Measurements from ENCODE around the gene TENM3.
"Not testable (repeated sequence)": the region's sequence is repeated elsewhere in the genome, so short reads cannot be mapped to it uniquely, and the experiment has no call there.

TENM3 gene

DNA sequence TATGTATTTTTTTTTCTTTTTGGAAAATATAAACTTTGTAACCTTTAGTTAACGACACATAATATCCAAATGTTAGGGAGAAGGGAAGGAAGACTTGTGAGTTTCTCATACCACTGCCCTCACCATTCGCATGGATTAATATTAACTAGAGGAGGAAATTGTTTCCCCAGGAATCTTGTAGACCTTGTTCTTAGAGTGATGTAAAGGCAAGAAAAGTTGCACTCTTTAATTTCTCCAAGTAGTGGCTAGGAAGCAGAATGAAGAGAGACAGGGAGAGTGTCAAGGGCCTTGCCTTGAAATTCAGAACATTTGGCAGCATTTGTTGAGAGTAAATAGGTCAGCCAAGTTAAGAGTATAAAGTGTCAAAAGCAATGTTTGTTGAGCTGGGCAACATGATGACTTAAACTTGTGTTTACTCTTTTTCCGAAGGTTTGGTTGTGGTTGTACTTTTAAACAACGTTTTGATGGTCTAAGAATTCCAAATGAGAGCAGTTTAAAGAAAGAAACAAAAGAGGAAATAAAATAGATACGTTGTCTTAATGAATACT lies 105.7 kb downstream of the TENM3 start:
- no peaks in the 10 kb centered on the region for H3K9me3 Mint-ChIP-seq
- no peaks in the 10 kb centered on the region for H3K4me1 Mint-ChIP-seq
- H3K4me3 Mint-ChIP-seq: no peak overlapping the region
- no peak overlapping the region for H3K27ac Mint-ChIP-seq
- ATAC-seq (no peak), DNase-seq (no peak)
- peaks cover 14% of the 10 kb centered on the region for H3K27me3 Mint-ChIP-seq

DNA sequence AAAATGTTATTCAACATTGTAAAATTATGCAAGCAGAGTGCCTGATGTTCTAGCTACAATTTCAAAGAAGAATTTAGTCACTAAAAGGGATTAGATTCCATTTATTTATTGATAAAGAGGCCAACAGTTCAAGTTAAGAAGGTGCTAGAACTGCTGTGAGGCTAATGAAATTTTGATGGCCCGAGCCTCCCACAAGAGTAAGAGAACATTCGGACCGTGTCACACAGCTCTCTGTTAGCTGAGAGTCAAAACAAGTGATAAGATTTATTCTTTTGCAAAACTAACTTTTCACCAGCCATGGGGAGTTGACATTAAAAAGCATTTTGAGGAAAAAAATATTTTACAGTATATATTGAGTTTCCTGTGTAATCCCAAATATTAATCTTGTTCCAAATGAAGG lies 106.8 kb downstream of the TENM3 start:
- DNase-seq (no peak), ATAC-seq (no peak)
- Mint-ChIP-seq H3K27me3 (peaks cover 2% of the 10 kb centered on the region), H3K4me1 (no peaks in the 10 kb centered on the region), H3K9me3 (peaks cover 0 to 4% of the 10 kb centered on the region in 2 donors), H3K27ac (no peak overlapping the region), H3K4me3 (no peak overlapping the region)

- Mint-ChIP-seq H3K27ac (no peak overlapping the region), H3K27me3 (no peaks in the 10 kb centered on the region), H3K4me1 (no peaks in the 10 kb centered on the region), H3K4me3 (no peak overlapping the region), H3K9me3 (peaks cover 7 to 9% of the 10 kb centered on the region in 2 donors)
- DNase-seq: no peak
- ATAC-seq: no peak
Measured at GRCh38 chr4:182351485-182351884, 108.3 kb downstream of the TENM3 start.

DNA sequence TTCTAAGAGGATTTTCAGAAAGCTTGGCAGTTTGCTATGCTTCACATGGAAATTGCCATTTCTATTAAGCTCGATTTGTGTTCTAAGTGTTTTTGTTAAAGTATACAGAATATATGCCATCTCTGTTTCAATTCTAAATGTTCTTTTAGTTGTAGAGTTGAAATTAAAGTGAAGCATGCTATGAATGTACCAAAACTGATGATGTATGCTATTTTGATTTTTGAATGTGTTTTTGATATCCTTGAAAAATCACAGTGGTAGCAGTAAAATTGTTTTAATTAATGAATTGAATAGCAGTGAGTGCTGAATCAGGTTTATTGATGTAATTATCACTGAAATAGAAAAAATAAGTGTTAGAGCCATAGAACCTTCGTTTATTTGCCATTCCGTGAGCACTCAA lies 110.9 kb downstream of the TENM3 start:
- ATAC-seq (no peak), DNase-seq (no peak)
- H3K4me1 Mint-ChIP-seq: no peaks in the 10 kb centered on the region
- no peaks in the 10 kb centered on the region for H3K27me3 Mint-ChIP-seq
- no peak overlapping the region for H3K4me3 Mint-ChIP-seq
- peaks cover 8 to 10% of the 10 kb centered on the region in 2 donors for H3K9me3 Mint-ChIP-seq
- no peak overlapping the region for H3K27ac Mint-ChIP-seq

DNA sequence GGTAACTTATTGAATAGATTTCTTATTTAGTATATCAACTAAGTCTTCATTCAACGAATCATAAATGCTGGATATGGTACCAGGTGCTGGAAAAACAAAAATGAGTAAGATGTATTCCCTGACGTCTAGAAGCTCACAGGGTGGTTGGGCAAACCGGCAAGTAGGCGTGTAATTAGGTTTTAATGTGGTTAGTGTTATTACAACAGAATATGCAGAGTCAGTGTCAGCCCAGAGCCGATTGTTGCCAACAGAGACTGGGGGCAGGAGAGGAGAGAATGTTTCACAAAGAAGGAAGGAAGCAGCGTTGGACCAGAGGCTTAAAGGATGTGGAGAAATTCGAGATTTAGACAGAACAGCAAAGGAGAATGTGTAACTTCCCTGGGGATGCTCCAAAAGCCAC lies 111.7 kb downstream of the TENM3 start:
- Mint-ChIP-seq H3K9me3 (peaks cover 10 to 13% of the 10 kb centered on the region in 2 donors), H3K27me3 (no peaks in the 10 kb centered on the region), H3K4me1 (no peaks in the 10 kb centered on the region), H3K27ac (no peak overlapping the region), H3K4me3 (no peak overlapping the region)
- DNase-seq (no peak), ATAC-seq (no peak)

- Mint-ChIP-seq H3K9me3 (no peaks in the 10 kb centered on the region), H3K4me1 (no peaks in the 10 kb centered on the region), H3K27me3 (peaks cover 6% of the 10 kb centered on the region), H3K27ac (no peak overlapping the region), H3K4me3 (no peak overlapping the region)
- ATAC-seq (no peak), DNase-seq (no peak)
Measured at GRCh38 chr4:182367153-182367552, 124.0 kb downstream of the TENM3 start.

GRCh38 chr4:182369211-182369610 lies 126.0 kb downstream of the TENM3 start:
- H3K27me3 Mint-ChIP-seq: peaks cover 6% of the 10 kb centered on the region
- DNase-seq (no peak), ATAC-seq (no peak)
- H3K27ac Mint-ChIP-seq: no peak overlapping the region
- H3K4me1 Mint-ChIP-seq: no peaks in the 10 kb centered on the region
- no peak overlapping the region for H3K4me3 Mint-ChIP-seq
- no peaks in the 10 kb centered on the region for H3K9me3 Mint-ChIP-seq

GRCh38 chr4:182370491-182370890 lies 127.3 kb downstream of the TENM3 start:
- DNase-seq: no peak
- no peak overlapping the region for H3K27ac Mint-ChIP-seq
- no peak for ATAC-seq
- H3K4me3 Mint-ChIP-seq: no peak overlapping the region
- H3K4me1 Mint-ChIP-seq: no peaks in the 10 kb centered on the region
- H3K27me3 Mint-ChIP-seq: peaks cover 6% of the 10 kb centered on the region
- no peaks in the 10 kb centered on the region for H3K9me3 Mint-ChIP-seq

DNA sequence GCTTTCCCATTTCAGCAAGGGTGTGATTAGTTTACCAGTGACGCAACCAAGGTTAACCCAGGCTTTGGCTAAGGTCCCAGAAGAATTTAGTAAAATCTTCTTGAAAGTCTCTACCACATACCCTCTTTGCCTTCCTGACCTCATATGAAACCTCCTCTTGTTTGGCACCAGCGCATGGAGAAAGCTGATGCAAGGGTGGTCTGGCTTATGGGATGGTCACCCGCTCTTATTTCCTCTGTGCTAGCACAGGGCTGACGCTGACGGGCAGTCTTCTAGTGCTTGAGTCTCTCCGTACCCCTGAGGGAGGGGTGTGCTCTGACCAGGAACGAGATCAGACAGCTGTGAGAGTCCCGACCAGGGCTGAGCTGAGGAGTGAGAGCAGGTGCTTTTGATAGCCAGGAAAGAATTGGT lies 137.6 kb downstream of the TENM3 start:
- ATAC-seq: no peak
- Mint-ChIP-seq H3K4me1 (no peaks in the 10 kb centered on the region), H3K27ac (no peak overlapping the region), H3K27me3 (peaks cover 12% of the 10 kb centered on the region), H3K9me3 (no peaks in the 10 kb centered on the region), H3K4me3 (no peak overlapping the region)
- no peak for DNase-seq

DNA sequence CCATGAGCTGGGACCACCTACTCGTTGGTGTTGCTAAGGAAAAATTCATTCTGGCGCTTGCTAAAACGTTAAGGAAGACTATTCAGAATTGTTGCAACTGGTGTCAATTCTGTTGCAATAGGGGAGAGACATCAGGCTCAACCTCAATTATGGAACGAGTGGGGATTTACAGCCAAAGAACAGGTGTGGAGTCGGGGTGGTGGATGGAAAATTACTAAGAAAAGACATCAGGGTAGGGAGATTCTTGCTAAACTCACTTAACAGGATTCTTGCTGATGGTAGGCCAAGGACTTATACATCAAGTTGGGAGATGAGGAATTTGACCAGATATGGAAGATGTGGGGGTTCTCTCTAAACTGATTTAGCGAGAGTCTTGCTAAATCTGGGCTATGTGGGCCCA lies 139.7 kb downstream of the TENM3 start:
- Mint-ChIP-seq H3K9me3 (no peaks in the 10 kb centered on the region), H3K4me1 (no peaks in the 10 kb centered on the region), H3K27me3 (peaks cover 6% of the 10 kb centered on the region), H3K27ac (no peak overlapping the region), H3K4me3 (no peak overlapping the region)
- ATAC-seq (no peak), DNase-seq (no peak)

DNA sequence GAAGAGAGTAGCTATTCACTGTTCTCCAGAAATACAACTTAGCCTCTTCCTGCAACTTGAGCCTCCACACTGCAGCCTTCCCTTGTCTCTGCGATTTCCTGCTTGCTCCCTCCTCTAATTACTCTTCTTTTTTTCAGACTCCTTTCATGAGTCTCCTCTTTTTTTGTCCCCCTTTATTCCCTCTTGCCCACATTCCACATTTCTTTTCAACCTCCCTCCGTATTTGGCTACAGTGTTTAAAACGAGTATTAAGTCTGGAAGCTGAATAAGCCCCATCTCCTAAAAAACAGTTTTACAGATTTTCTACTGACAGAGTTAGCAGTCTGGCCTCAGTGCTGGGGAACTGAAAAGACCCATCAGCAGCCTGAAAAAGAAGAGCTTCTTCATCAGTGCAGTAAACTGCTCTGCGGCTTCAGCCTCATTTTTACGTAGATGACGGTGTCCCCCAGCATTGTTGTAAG lies 141.5 kb downstream of the TENM3 start:
- Mint-ChIP-seq H3K4me3 (no peak overlapping the region), H3K27me3 (no peaks in the 10 kb centered on the region), H3K9me3 (no peaks in the 10 kb centered on the region), H3K4me1 (no peaks in the 10 kb centered on the region), H3K27ac (no peak overlapping the region)
- no peak for DNase-seq
- ATAC-seq: no peak

DNA sequence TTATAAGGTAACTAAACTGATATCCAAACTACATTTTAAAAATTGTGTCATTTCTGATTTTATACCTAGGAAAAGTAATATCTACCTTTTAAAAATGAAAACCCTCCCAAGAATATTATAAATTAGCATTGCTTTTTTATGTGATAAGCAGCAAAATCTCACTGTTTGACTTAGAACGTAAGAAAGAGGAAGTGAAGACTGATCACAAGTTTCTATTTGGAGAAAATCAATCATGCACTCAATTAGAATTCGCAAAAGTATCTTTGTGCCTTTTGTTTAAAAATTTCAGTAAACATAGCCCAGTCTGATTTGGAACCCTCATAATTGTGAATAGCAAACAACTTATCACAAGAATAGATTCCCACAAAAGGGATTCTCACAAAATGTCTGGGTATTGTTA lies 142.7 kb downstream of the TENM3 start:
- no peak overlapping the region for H3K27ac Mint-ChIP-seq
- no peaks in the 10 kb centered on the region for H3K4me1 Mint-ChIP-seq
- no peaks in the 10 kb centered on the region for H3K27me3 Mint-ChIP-seq
- DNase-seq: no peak
- no peak for ATAC-seq
- H3K9me3 Mint-ChIP-seq: no peaks in the 10 kb centered on the region
- no peak overlapping the region for H3K4me3 Mint-ChIP-seq

- not testable (repeated sequence) for ATAC-seq, H3K27ac Mint-ChIP-seq, H3K9me3 Mint-ChIP-seq, H3K27me3 Mint-ChIP-seq, H3K4me3 Mint-ChIP-seq, DNase-seq, H3K4me1 Mint-ChIP-seq
Measured at GRCh38 chr4:182386576-182386975, 143.4 kb downstream of the TENM3 start.

GRCh38 chr4:182391111-182391684 lies 148.0 kb downstream of the TENM3 start:
- no peak for DNase-seq
- no peak overlapping the region for H3K27ac Mint-ChIP-seq
- no peak for ATAC-seq
- H3K4me1 Mint-ChIP-seq: no peaks in the 10 kb centered on the region
- no peak overlapping the region for H3K4me3 Mint-ChIP-seq
- H3K27me3 Mint-ChIP-seq: peaks cover 11% of the 10 kb centered on the region
- H3K9me3 Mint-ChIP-seq: no peaks in the 10 kb centered on the region

- no peak overlapping the region for H3K27ac Mint-ChIP-seq
- H3K4me3 Mint-ChIP-seq: no peak overlapping the region
- H3K4me1 Mint-ChIP-seq: no peaks in the 10 kb centered on the region
- H3K9me3 Mint-ChIP-seq: no peaks in the 10 kb centered on the region
- peaks cover 11% of the 10 kb centered on the region for H3K27me3 Mint-ChIP-seq
- no peak for DNase-seq
- ATAC-seq: no peak
Measured at GRCh38 chr4:182394181-182394580, 151.0 kb downstream of the TENM3 start.

GRCh38 chr4:182400081-182400480 lies 156.9 kb downstream of the TENM3 start:
- ATAC-seq (no peak), DNase-seq (no peak)
- Mint-ChIP-seq H3K4me1 (no peaks in the 10 kb centered on the region), H3K27ac (no peak overlapping the region), H3K9me3 (no peaks in the 10 kb centered on the region), H3K27me3 (no peaks in the 10 kb centered on the region), H3K4me3 (no peak overlapping the region)

DNA sequence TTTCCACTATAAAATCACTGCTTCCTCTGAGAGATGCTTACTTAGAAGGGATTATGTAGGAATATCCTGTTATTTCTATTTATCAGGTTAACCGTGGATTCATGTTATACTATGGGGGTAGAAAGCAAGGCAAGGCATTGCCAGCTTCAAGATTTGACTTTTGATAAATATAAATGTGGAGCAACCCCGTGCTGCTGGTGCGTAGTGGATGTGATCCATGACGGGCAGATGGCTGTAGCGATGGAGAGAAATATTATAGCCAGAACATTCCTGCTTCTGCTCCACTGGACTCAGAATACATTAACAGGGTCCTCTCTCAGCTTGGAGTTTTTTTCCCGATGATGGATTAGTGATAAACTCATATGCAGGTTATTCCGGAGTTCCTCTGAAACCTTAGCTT lies 157.6 kb downstream of the TENM3 start:
- no peaks in the 10 kb centered on the region for H3K27me3 Mint-ChIP-seq
- no peak for ATAC-seq
- H3K27ac Mint-ChIP-seq: no peak overlapping the region
- DNase-seq: no peak
- H3K4me3 Mint-ChIP-seq: no peak overlapping the region
- no peaks in the 10 kb centered on the region for H3K9me3 Mint-ChIP-seq
- no peaks in the 10 kb centered on the region for H3K4me1 Mint-ChIP-seq

Measured in stimulated activated naive CD8-positive, alpha-beta T cell treated with anti-CD3 and anti-CD28 coated beads, Interleukin-15, amount 100 ng/mL, for 72 hours (primary cell).